Suprapubic skin (tissue), 4 donors: ENCODE data around the gene CDH5. TPM values are rescaled to one million over a fixed set of nuclear protein-coding genes. Genes with fewer than 3 reads are reported as not detected.

Experiments used
- DNase-seq, 2 donors: peaks; one replicate each; pipeline ENCODE4 v3.0.0-alpha.2; 2019; ENCODE audit warnings: low spot score in 2 of 2
- H3K27ac ChIP-seq: fragments of 200-600 bp; sonication (generic); one replicate; pipeline ENCODE4 v1.5.1; 2019
- H3K27me3 ChIP-seq: fragments of 200-600 bp; sonication (generic); one replicate; pipeline ENCODE4 v1.5.1; 2019
- H3K36me3 ChIP-seq: fragments of 200-600 bp; sonication (generic); one replicate; pipeline ENCODE4 v1.5.1; 2019
- H3K4me1 ChIP-seq: fragments of 200-600 bp; sonication (generic); one replicate; pipeline ENCODE4 v1.5.1; 2019
- H3K4me3 ChIP-seq: fragments of 200-600 bp; sonication (generic); one replicate; pipeline ENCODE4 v1.5.1; 2019; ENCODE audit warnings: mild to moderate bottlenecking
- H3K9me3 ChIP-seq: fragments of 200-600 bp; sonication (generic); one replicate; pipeline ENCODE4 v1.5.1; 2019
- CTCF ChIP-seq, 2 donors: fragments of 200-600 bp in 1 of 2; fragments of 450-650 bp in 1 of 2; sonication (generic) in 1 of 2; IDR thresholded peaks; one replicate each; pipeline ENCODE4 v1.5.1; 2016 to 2019; ENCODE audit warnings: antibody characterized with exemption in 2 of 2, mild to moderate bottlenecking in 1 of 2, moderate library complexity in 1 of 2
- EP300 ChIP-seq: sonication (generic); formaldehyde crosslinking; IDR thresholded peaks from one replicate; pipeline ENCODE4 v1.6.1; 2017; ENCODE audit warnings: antibody characterized with exemption
- POLR2A ChIP-seq, 2 donors: fragments of 450-650 bp; IDR thresholded peaks; one replicate each; pipeline ENCODE4 v1.6.1; 2017; ENCODE audit warnings: antibody characterized with exemption in 2 of 2, mild to moderate bottlenecking in 2 of 2, moderate library complexity in 2 of 2
- POLR2AphosphoS5 ChIP-seq, 3 donors: sonication (generic); formaldehyde crosslinking; IDR thresholded peaks; one replicate each; pipeline ENCODE4 v1.6.1; 2017; ENCODE audit warnings: antibody characterized with exemption in 3 of 3
- WGBS: methylation state at CpG from one replicate; pipeline ENCODE4 v1.1.5; 2018; 5-methylcytosine and 5-hydroxymethylcytosine counted together
- total RNA-seq, 4 donors: library from RNA; depleted of rRNA; stranded (reverse); fragments of >200 nt; gene quantifications; one replicate each; pipeline ENCODE4 v1.1.0, GENCODE V29; 2016

The CDH5 gene
- total RNA-seq, 4 donors from 2014 or later, result 8.0 to 23.6 (median 14.4) TPM

GRCh38 chr16:66389256-66390176, 23.0 kb downstream of the CDH5 start:
- no peak overlapping the region for H3K27ac ChIP-seq
- no peaks in the 10 kb centered on the region for H3K27me3 ChIP-seq
- TF ChIP-seq POLR2AphosphoS5 (IDR thresholded peaks at IDR 0.05), result no peak
- no peak for TF ChIP-seq POLR2A (IDR thresholded peaks at IDR 0.05)
- no peak for TF ChIP-seq CTCF (IDR thresholded peaks at IDR 0.05)
- TF ChIP-seq EP300, result no peak
- peaks cover 6% of the 10 kb centered on the region for H3K36me3 ChIP-seq
- no peak overlapping the region for H3K4me3 ChIP-seq
- H3K4me1 ChIP-seq, result no peaks in the 10 kb centered on the region
- no peaks in the 10 kb centered on the region for H3K9me3 ChIP-seq
- 94% methylated on average over 12 of the region's 13 CpGs for WGBS
- peak in 1 of 2 donors; percentile 63 for DNase-seq

- 86% methylated on average over 13 of the region's 14 CpGs for WGBS
- TF ChIP-seq CTCF (IDR thresholded peaks at IDR 0.05), result no peak
- no peak overlapping the region for H3K4me3 ChIP-seq
- H3K27ac ChIP-seq, result no peak overlapping the region
- peak in 1 of 2 donors; percentile 49 for DNase-seq
- peaks cover 6% of the 10 kb centered on the region for H3K36me3 ChIP-seq
- no peaks in the 10 kb centered on the region for H3K27me3 ChIP-seq
- H3K4me1 ChIP-seq, result no peaks in the 10 kb centered on the region
- no peaks in the 10 kb centered on the region for H3K9me3 ChIP-seq
Observed at GRCh38 chr16:66390346-66391108, 24.0 kb downstream of the CDH5 start.

DNA sequence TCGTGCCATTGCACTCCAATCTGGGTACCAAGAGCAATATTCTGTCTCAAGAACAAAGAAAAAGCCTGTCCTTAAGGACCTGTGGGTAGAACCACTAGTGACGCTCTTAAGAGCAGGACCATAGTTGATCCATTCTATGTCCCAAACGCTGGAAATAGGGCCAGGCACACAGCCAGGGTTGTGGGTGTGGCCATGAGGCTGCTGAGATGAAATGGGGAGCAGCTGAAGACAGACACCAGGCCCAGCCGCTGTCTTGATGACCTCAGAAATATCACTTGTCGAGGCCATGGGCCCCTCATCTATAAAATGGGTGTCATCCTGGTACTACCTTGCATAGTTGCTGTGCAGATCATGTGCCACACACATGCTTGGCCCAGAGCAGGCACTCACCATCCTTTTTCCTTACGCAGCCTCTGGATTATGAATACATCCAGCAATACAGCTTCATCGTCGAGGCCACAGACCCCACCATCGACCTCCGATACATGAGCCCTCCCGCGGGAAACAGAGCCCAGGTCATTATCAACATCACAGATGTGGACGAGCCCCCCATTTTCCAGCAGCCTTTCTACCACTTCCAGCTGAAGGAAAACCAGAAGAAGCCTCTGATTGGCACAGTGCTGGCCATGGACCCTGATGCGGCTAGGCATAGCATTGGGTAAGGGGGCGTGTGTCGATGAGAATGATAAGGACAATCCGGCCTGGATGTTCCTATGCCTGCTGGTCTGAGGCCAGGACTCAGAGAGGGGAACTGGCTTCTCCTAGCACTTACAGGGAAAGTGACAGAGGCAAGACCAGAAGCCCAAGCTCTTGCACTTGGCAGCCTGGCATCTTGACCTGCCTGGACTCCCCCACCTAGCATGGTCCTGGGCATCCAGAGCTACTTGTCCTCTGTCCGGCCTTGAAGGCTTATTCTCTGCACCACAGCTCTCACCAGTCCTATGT, 25.5 kb downstream of the CDH5 start:
- Histone ChIP-seq H3K27me3 (no peaks in the 10 kb centered on the region), H3K9me3 (no peaks in the 10 kb centered on the region), H3K4me1 (no peaks in the 10 kb centered on the region), H3K36me3 (peaks cover 6% of the 10 kb centered on the region), H3K27ac (no peak overlapping the region), H3K4me3 (no peak overlapping the region)
- WGBS, result 83% methylated on average over 18 of the region's 18 CpGs
- DNase-seq, result peak in 1 of 2 donors; percentile 57
- TF ChIP-seq POLR2AphosphoS5 (IDR thresholded peaks at IDR 0.05) (no peak), POLR2A (IDR thresholded peaks at IDR 0.05) (no peak), CTCF (IDR thresholded peaks at IDR 0.05) (no peak), EP300 (no peak)

GRCh38 chr16:66395806-66396555, 29.5 kb downstream of the CDH5 start:
- H3K36me3 ChIP-seq, result peaks cover 6% of the 10 kb centered on the region
- TF ChIP-seq POLR2A (IDR thresholded peaks at IDR 0.05) (no peak), CTCF (IDR thresholded peaks at IDR 0.05) (no peak), EP300 (no peak), POLR2AphosphoS5 (IDR thresholded peaks at IDR 0.05) (no peak)
- peak in 1 of 2 donors; percentile 18 for DNase-seq
- H3K27ac ChIP-seq, result no peak overlapping the region
- H3K4me1 ChIP-seq, result no peaks in the 10 kb centered on the region
- 85% methylated on average over 7 of the region's 7 CpGs for WGBS
- H3K9me3 ChIP-seq, result no peaks in the 10 kb centered on the region
- H3K4me3 ChIP-seq, result no peak overlapping the region
- H3K27me3 ChIP-seq, result no peaks in the 10 kb centered on the region
